ENCODE results near the gene EBI3. TPM values are rescaled to one million over a fixed set of nuclear protein-coding genes. Genes with fewer than 3 reads are reported as not detected.

Gene EBI3
- total RNA-seq, 1 experiment from 2014 or later, result not detected

DNA sequence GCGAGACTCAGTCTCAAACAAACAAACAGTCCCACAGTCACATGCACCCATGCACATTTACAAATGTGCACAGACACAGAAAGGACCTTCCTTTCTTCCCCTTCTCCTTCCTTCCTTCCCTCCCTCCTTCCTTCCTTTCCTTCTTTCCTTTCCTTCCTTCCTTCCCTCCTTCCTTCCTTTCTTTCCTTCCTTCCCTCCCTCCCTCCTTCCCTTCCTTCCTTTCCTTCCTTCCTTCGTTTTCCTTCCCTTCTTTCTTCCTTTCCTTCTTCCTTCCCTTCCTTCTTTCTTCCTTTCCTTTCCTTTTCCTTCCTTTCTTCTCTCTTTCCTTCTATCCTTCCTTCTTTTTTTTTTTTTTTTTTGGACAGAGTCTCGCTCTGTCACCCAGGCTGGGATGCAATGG, 16.2 kb upstream of the EBI3 start:
- Histone ChIP-seq H3F3A (ENCODE audit: insufficient read depth, low read depth) (peaks cover 6% of the 10 kb centered on the region), H3K9me3 (ENCODE audit: insufficient read depth, low read depth) (no peaks in the 10 kb centered on the region), H3K4me1 (replicated peaks; ENCODE audit: insufficient read depth) (peaks cover 7% of the 10 kb centered on the region), H3K27ac (no peak overlapping the region), H2AFZ (no peak overlapping the region), H4K20me1 (ENCODE audit: insufficient read depth) (no peaks in the 10 kb centered on the region), H3K9me2 (ENCODE audit: insufficient read depth) (no peaks in the 10 kb centered on the region), H3K36me3 (ENCODE audit: low read depth) (no peaks in the 10 kb centered on the region), H3K4me2 (no peak overlapping the region), H3K4me3 (no peak overlapping the region), H3K79me2 (ENCODE audit: low read depth) (no peaks in the 10 kb centered on the region), H3K27me3 (ENCODE audit: insufficient read depth, low read depth) (no peaks in the 10 kb centered on the region)
- no peak for TF ChIP-seq EZH2 (IDR thresholded peaks at IDR 0.05; ENCODE audit: low read depth)
- TF ChIP-seq CTCF (conservative IDR thresholded peaks at IDR 0.05), result no peak
- no TSS peak for BruUV-seq (replicated peaks)
- intact Hi-C loops (cut with micrococcal nuclease; ENCODE audit: unreplicated experiment), result no loop called here
- ChIA-PET POLR2A (ENCODE audit: unreplicated experiment) (no interaction called here), CTCF (no interaction called here)
- no peak for DNase-seq

DNA sequence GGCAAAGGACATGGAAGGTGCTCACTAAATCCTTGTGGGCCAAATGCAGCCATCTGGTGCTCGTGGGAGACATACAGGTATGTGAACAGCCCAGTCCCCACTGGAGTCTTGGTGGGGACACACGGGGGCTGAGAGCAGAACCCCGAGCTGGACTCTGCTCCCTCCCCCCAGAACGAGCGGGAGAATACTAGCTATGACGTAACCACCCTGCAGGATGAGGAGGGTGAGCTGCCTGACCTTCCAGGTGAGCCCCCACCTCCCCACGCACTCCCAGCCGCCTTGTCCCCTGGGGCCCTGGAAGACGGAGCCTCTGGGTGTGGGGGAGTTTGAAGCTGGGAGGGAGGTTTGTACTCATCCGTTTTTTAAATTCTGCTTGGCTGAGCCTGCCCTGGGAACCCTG, 13.5 kb upstream of the EBI3 start:
- intact Hi-C loops (cut with micrococcal nuclease; ENCODE audit: unreplicated experiment), result no loop called here
- CTCF ChIA-PET, result interaction anchor here (0.6 kb wide), 1 partner anchor 1404 kb away, joined by 4 read pairs; no protein-coding TSS in a partner anchor
- Histone ChIP-seq H3K36me3 (ENCODE audit: low read depth) (no peaks in the 10 kb centered on the region), H3K79me2 (ENCODE audit: low read depth) (no peaks in the 10 kb centered on the region), H3K9me3 (ENCODE audit: insufficient read depth, low read depth) (no peaks in the 10 kb centered on the region), H3F3A (ENCODE audit: insufficient read depth, low read depth) (no peaks in the 10 kb centered on the region), H3K4me3 (no peak overlapping the region), H3K4me1 (replicated peaks; ENCODE audit: insufficient read depth) (no peaks in the 10 kb centered on the region), H3K9me2 (ENCODE audit: insufficient read depth) (no peaks in the 10 kb centered on the region), H4K20me1 (ENCODE audit: insufficient read depth) (no peaks in the 10 kb centered on the region), H3K4me2 (no peak overlapping the region), H3K27me3 (ENCODE audit: insufficient read depth, low read depth) (no peaks in the 10 kb centered on the region), H3K27ac (no peak overlapping the region), H2AFZ (no peak overlapping the region)
- POLR2A ChIA-PET (ENCODE audit: unreplicated experiment), result no interaction called here
- TF ChIP-seq CTCF (conservative IDR thresholded peaks at IDR 0.05), result no peak
- TF ChIP-seq EZH2 (IDR thresholded peaks at IDR 0.05; ENCODE audit: low read depth), result no peak
- no TSS peak for BruUV-seq (replicated peaks)
- no peak for DNase-seq

- H4K20me1 ChIP-seq (ENCODE audit: insufficient read depth), result no peaks in the 10 kb centered on the region
- ChIA-PET CTCF (no interaction called here), POLR2A (ENCODE audit: unreplicated experiment) (no interaction called here)
- no peaks in the 10 kb centered on the region for H3F3A ChIP-seq (ENCODE audit: insufficient read depth, low read depth)
- H3K4me3 ChIP-seq, result no peak overlapping the region
- intact Hi-C loops (cut with micrococcal nuclease; ENCODE audit: unreplicated experiment), result no loop called here
- H2AFZ ChIP-seq, result no peak overlapping the region
- no peak overlapping the region for H3K27ac ChIP-seq
- no peaks in the 10 kb centered on the region for H3K36me3 ChIP-seq (ENCODE audit: low read depth)
- no TSS peak for BruUV-seq (replicated peaks)
- H3K9me2 ChIP-seq (ENCODE audit: insufficient read depth), result no peaks in the 10 kb centered on the region
- TF ChIP-seq CTCF (conservative IDR thresholded peaks at IDR 0.05), result no peak
- no peak for TF ChIP-seq EZH2 (IDR thresholded peaks at IDR 0.05; ENCODE audit: low read depth)
- no peaks in the 10 kb centered on the region for H3K79me2 ChIP-seq (ENCODE audit: low read depth)
- H3K27me3 ChIP-seq (ENCODE audit: insufficient read depth, low read depth), result no peaks in the 10 kb centered on the region
- H3K4me1 ChIP-seq (replicated peaks; ENCODE audit: insufficient read depth), result no peaks in the 10 kb centered on the region
- DNase-seq, result no peak
- no peaks in the 10 kb centered on the region for H3K9me3 ChIP-seq (ENCODE audit: insufficient read depth, low read depth)
- H3K4me2 ChIP-seq, result no peak overlapping the region
These were observed 12.5 kb upstream of the EBI3 start for GRCh38 chr19:4216846-4217245.

Data from PC-9 (cell line).